HepG2 (cell line): Measurements from ENCODE around the gene RFTN1. TPM values are rescaled to one million over a fixed set of nuclear protein-coding genes. Genes with fewer than 3 reads are reported as not detected.

Experiments used
- ATAC-seq: fragments of 200-7000 bp; cut with Tn5 transposase; 3 replicates; pipeline ENCODE4 v1.9.1; 2020; ENCODE audit warnings: mild to moderate bottlenecking, moderate library complexity
- BruUV-seq: library from RNA; stranded (reverse); fragments of 400-500 nt; replicated peaks from 2 replicates; lab custom pipeline; 2021; lab: Mats Ljungman, UMichigan
- CTCF ChIA-PET: fragments of 300-600 bp; formaldehyde crosslinking; extraction: SDS; loops from one replicate; lab custom pipeline; 2021; ENCODE audit warnings: low total read pairs, inconsistent platforms, low intra/inter-chr PET ratio; lab: Yijun Ruan, JAX
- POLR2A ChIA-PET: fragments of 350-600 bp; sonication (Branson Sonifier 250); formaldehyde crosslinking; loops from one replicate; lab custom pipeline; 2020; ENCODE audit warnings: antibody characterized with exemption, inconsistent platforms; lab: Yijun Ruan, JAX
- DNase-seq: peaks from one replicate; pipeline ENCODE4 v3.0.0-alpha.2; 2015; ENCODE audit warnings: low spot score
- FAIRE-seq: peaks from 3 replicates; lab custom pipeline; 2011; peaks lifted over from hg19 to GRCh38; lab: Jason Lieb, UNC
- H2AFZ ChIP-seq: one replicate; pipeline ENCODE4 v1.6.1; 2011; ENCODE audit warnings: low read length, inconsistent platforms
- H3K27ac ChIP-seq: fragments of 300-600 bp; 3 replicates; pipeline ENCODE4 v1.8.0; 2011; ENCODE audit warnings: mixed run types, mild to moderate bottlenecking, mixed read lengths, low read length, inconsistent platforms; ENCODE audit not compliant: insufficient read depth; ENCODE audit errors: extremely low read length
- H3K27me3 ChIP-seq, 2 experiments: fragments of 200-600 bp in 1 of 2; 2 replicates in 1 of 2; 3 replicates in 1 of 2; pipeline versions ENCODE4 v1.6.0 to v1.8.0; 2011; ENCODE audit warnings: low read length in 2 of 2, mild to moderate bottlenecking in 2 of 2, moderate library complexity in 2 of 2, inconsistent platforms in 1 of 2; ENCODE audit not compliant: insufficient read depth in 2 of 2, control insufficient read depth in 1 of 2
- H3K36me3 ChIP-seq, 2 experiments: fragments of 200-600 bp in 1 of 2; replicated peaks in 1 of 2; 2 replicates in 1 of 2; 3 replicates in 1 of 2; pipeline versions ENCODE4 v1.5.1 to v1.8.0; 2011; ENCODE audit warnings: low read length in 2 of 2, inconsistent platforms in 1 of 2; ENCODE audit not compliant: insufficient read depth in 2 of 2, control insufficient read depth in 1 of 2
- H3K4me1 ChIP-seq: 2 replicates; pipeline ENCODE4 v1.5.1; 2012; ENCODE audit warnings: low read length, inconsistent platforms; ENCODE audit not compliant: insufficient read depth
- H3K4me2 ChIP-seq: 2 replicates; pipeline ENCODE4 v1.6.0; 2011; ENCODE audit warnings: low read depth, low read length, inconsistent platforms
- H3K4me3 ChIP-seq, 3 experiments: fragments of 200-600 bp in 1 of 3; sonication (generic), shearing (Covaris generic) in 1 of 3; replicated peaks in 1 of 3; 2 replicates each; pipeline ENCODE4 v1.5.1; 2011 to 2016; ENCODE audit warnings: low read length in 3 of 3, inconsistent platforms in 2 of 3, low read depth in 2 of 3, mild to moderate bottlenecking in 2 of 3, control low read depth in 1 of 3, mixed read lengths in 1 of 3; ENCODE audit not compliant: insufficient read depth in 1 of 3
- H3K79me2 ChIP-seq: one replicate; pipeline ENCODE4 v1.6.1; 2011; ENCODE audit warnings: low read length, inconsistent platforms; ENCODE audit not compliant: insufficient read depth
- H3K9ac ChIP-seq: 2 replicates; pipeline ENCODE4 v1.6.0; 2011; ENCODE audit warnings: mild to moderate bottlenecking, low read depth, low read length, inconsistent platforms; ENCODE audit not compliant: insufficient read depth
- H3K9me3 ChIP-seq: 2 replicates; pipeline ENCODE4 v1.5.1; 2012; ENCODE audit warnings: mild to moderate bottlenecking, low read length
- H4K20me1 ChIP-seq: 2 replicates; pipeline ENCODE4 v1.6.0; 2011; ENCODE audit warnings: inconsistent platforms, mild to moderate bottlenecking, low read length, moderate library complexity; ENCODE audit not compliant: insufficient read depth
- BHLHE40 ChIP-seq: IDR thresholded peaks from 2 replicates; pipeline ENCODE4 v1.6.1; 2011; ENCODE audit warnings: low read length, improper control_type of control experiment
- CEBPG ChIP-seq: IDR thresholded peaks from 2 replicates; pipeline ENCODE4 v1.6.1; 2016
- CTCF ChIP-seq: sonication (generic); formaldehyde crosslinking; IDR thresholded peaks from 2 replicates; pipeline ENCODE4 v1.5.0; 2020; ENCODE audit warnings: mild to moderate bottlenecking, missing genetic modification reagents, moderate library complexity
- HOXA7 ChIP-seq: sonication (generic); formaldehyde crosslinking; IDR thresholded peaks from 2 replicates; pipeline ENCODE4 v1.8.1; 2022; ENCODE audit warnings: mild to moderate bottlenecking, missing genetic modification reagents, moderate library complexity
- RAD21 ChIP-seq: fragments of 450-650 bp; formaldehyde crosslinking; IDR thresholded peaks from 2 replicates; pipeline ENCODE4 v1.5.0; 2020; ENCODE audit warnings: mild to moderate bottlenecking
- SMC3 ChIP-seq: IDR thresholded peaks from 2 replicates; pipeline ENCODE4 v1.6.1; 2011; ENCODE audit warnings: low read length, improper control_type of control experiment
- STAG1 ChIP-seq: sonication (generic); formaldehyde crosslinking; IDR thresholded peaks from 2 replicates; pipeline ENCODE4 v1.4.0; 2020; ENCODE audit warnings: missing genetic modification reagents
- ZGPAT ChIP-seq: IDR thresholded peaks from 2 replicates; pipeline ENCODE4 v1.6.1; 2016; ENCODE audit warnings: mild to moderate bottlenecking
- ZMYM3 ChIP-seq: sonication (generic); formaldehyde crosslinking; IDR thresholded peaks from 2 replicates; pipeline ENCODE4 v1.5.1; 2020; ENCODE audit warnings: mild to moderate bottlenecking, missing genetic modification reagents
- ZNF30 ChIP-seq: sonication (generic); formaldehyde crosslinking; IDR thresholded peaks from 2 replicates; pipeline ENCODE4 v1.5.0; 2020; ENCODE audit warnings: mild to moderate bottlenecking, missing genetic modification reagents
- ZNF432 ChIP-seq: sonication (generic); formaldehyde crosslinking; IDR thresholded peaks from 2 replicates; pipeline ENCODE4 v1.5.0; 2020; ENCODE audit warnings: missing genetic modification reagents, mild to moderate bottlenecking, borderline replicate concordance
- ZNF564 ChIP-seq: sonication (generic); formaldehyde crosslinking; IDR thresholded peaks from 2 replicates; pipeline ENCODE4 v1.8.1; 2023; ENCODE audit warnings: mild to moderate bottlenecking, missing genetic modification reagents
- ZNF674 ChIP-seq: sonication (generic); formaldehyde crosslinking; IDR thresholded peaks from 2 replicates; pipeline ENCODE4 v1.5.0; 2020; ENCODE audit warnings: low read depth, mild to moderate bottlenecking, missing genetic modification reagents
- ZNF782 ChIP-seq: sonication (generic); formaldehyde crosslinking; IDR thresholded peaks from 2 replicates; pipeline ENCODE4 v1.4.0; 2020; ENCODE audit warnings: missing genetic modification reagents, mild to moderate bottlenecking, borderline replicate concordance
- WGBS: methylation state at CpG from one replicate; pipeline ENCODE4 v1.1.6; 2017; ENCODE audit warnings: low lambda C conversion rate; 5-methylcytosine and 5-hydroxymethylcytosine counted together
- in situ Hi-C: cut with HindIII; loops from 2 replicates; pipeline ENCODE4 v1.10.0; 2017; ENCODE audit warnings: low pct_unique_long_range_greater_than_20kb; ENCODE audit not compliant: extremely low pct_ligation_motif_present
- intact Hi-C: fragments of 100-400 bp; cut with micrococcal nuclease; formaldehyde crosslinking; loops from one replicate; pipeline ENCODE4 v1.10.0; 2022; ENCODE audit not compliant: unreplicated experiment
- polyA plus RNA-seq, 8 experiments: library from polyadenylated mRNA; depleted of rRNA in 3 of 8; stranded (reverse) in 7 of 8; unstranded in 1 of 8; fragments of >200 nt; fragmentation: Illumina TruSeq in 4 of 8; extraction: Trizol in 4 of 8; gene quantifications; 2 replicates each; pipeline versions ENCODE4 v1.2.1 to v1.2.3, GENCODE V29; 2011 to 2016; ENCODE audit warnings: low read depth in 4 of 8, missing spikeins in 1 of 8, mixed read lengths in 1 of 8; ENCODE audit not compliant: insufficient read depth in 1 of 8
- total RNA-seq, 5 experiments: library from RNA; depleted of rRNA; stranded (reverse); fragments of >200 nt; fragmentation: Illumina TruSeq; extraction: Trizol; gene quantifications; 2 replicates each; pipeline ENCODE4 v1.2.3, GENCODE V29; 2016; ENCODE audit warnings: low read depth in 1 of 5

Gene RFTN1
- total and polyA plus RNA-seq, 2 of the 13 experiments (the other 11 are each of a cell fraction or from before 2014, with no cell fraction given), result not detected

GRCh38 chr3:16290007-16290826 is 223.3 kb downstream of the RFTN1 start:
- ChIA-PET CTCF (interaction anchor here (0.7 to 3.3 kb wide), 3 partner anchors 227 to 260 kb away, joined by 3 to 51 read pairs (median 4); no protein-coding TSS in a partner anchor), POLR2A (no interaction called here)
- Histone ChIP-seq H3K4me2 (no peak overlapping the region), H4K20me1 (no peaks in the 10 kb centered on the region; the same call in 1 of the 2 replicates), H2AFZ (no peak overlapping the region), H3K9me3 (peaks cover 10% of the 10 kb centered on the region; the same call in 1 of the 2 replicates), H3K27me3 (no peaks in the 10 kb centered on the region), H3K4me1 (no peaks in the 10 kb centered on the region), H3K9ac (no peak overlapping the region), H3K79me2 (no peaks in the 10 kb centered on the region), H3K27ac (no peak overlapping the region), H3K4me3 (no peak overlapping the region), H3K36me3 (peaks cover 2 to 48% of the 10 kb centered on the region in 2 experiments)
- peak; percentile 68; the same call in 2 of the 3 replicates for ATAC-seq
- intact Hi-C loops (loop anchor here (1.0 kb wide), 2 partner anchors 227 to 260 kb away; no protein-coding TSS in a partner anchor), in situ Hi-C loops (loop anchor here (5.0 to 10.0 kb wide), 2 partner anchors 225 to 262 kb away; partner anchors contain the start of gene RFTN1)
- FAIRE-seq, result no peak
- no TSS peak for BruUV-seq
- TF ChIP-seq ZNF782 (CRISPR knock-in tag) (no peak), BHLHE40 (no peak), ZNF432 (CRISPR knock-in tag) (no peak), SMC3 (peak; percentile 87), ZGPAT (CRISPR knock-in tag) (0 out of 2 replicates have a peak, but pooled peaks have one; percentile 20), RAD21 (CRISPR knock-in tag) (peak; percentile 70), CEBPG (CRISPR knock-in tag) (no peak), STAG1 (CRISPR knock-in tag) (peak; percentile 88), ZMYM3 (CRISPR knock-in tag) (no peak), ZNF564 (CRISPR knock-in tag) (no peak), HOXA7 (no peak), ZNF30 (no peak), ZNF674 (CRISPR knock-in tag) (no peak), CTCF (CRISPR knock-in tag) (peak; percentile 76)
- WGBS, result 72% methylated on average over 3 of the region's 3 CpGs
- peak; percentile 37 for DNase-seq
